Measurements from ENCODE around the gene MYG1.
A peak's percentile ranks its signal among the peaks of the same experiment; 100 is the strongest.

The MYG1 gene, protein sequence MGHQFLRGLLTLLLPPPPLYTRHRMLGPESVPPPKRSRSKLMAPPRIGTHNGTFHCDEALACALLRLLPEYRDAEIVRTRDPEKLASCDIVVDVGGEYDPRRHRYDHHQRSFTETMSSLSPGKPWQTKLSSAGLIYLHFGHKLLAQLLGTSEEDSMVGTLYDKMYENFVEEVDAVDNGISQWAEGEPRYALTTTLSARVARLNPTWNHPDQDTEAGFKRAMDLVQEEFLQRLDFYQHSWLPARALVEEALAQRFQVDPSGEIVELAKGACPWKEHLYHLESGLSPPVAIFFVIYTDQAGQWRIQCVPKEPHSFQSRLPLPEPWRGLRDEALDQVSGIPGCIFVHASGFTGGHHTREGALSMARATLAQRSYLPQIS

DNA sequence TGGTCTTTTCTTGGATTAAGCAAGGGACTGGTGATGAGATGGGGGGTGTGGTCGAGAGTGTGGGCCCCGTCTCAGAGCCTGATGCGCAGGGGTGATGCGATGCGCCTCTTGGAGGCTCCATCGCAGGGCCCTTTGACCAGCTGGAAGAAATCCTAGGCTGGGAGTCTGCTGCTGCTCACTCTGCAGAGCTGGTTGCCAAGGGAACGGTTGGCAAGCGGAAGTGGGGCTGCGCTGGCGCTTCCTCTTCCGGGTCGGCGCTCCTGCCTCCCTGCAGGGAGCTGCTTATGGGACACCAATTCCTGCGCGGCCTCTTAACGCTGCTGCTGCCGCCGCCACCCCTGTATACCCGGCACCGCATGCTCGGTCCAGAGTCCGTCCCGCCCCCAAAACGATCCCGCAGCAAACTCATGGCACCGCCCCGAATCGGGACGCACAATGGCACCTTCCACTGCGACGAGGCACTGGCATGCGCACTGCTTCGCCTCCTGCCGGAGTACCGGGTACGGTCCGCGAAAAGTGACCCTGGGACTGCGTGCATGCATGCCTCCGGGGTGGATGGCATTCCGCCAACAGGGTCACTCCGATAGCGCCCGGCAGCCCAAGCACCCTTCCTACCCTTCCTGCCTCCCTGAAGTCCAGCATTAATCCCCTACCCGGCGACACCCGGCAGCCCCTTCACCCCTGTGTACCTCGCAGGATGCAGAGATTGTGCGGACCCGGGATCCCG, at the start of gene MYG1:
Gene MYG1 (plus strand): TSS at position 242 of the 727 bp plus-strand sequence. CDS start 43 bp downstream, at position 285.
- Mint-ChIP-seq H3K27me3 (no peaks in the 10 kb centered on the region), H3K27ac (peak within 1 kb of the TSS; percentile 88), H3K36me3 (peaks cover 13% of the 10 kb centered on the region), H3K4me3 (peak within 1 kb of the TSS; percentile 92), H3K4me1 (peaks cover 30% of the 10 kb centered on the region), H3K9me3 (no peaks in the 10 kb centered on the region)
- ATAC-seq (ENCODE audit: low read depth) (peak; percentile 68), DNase-seq (ENCODE audit: low spot score in 2 of 2) (peak; percentile 68 to 75)

DNA sequence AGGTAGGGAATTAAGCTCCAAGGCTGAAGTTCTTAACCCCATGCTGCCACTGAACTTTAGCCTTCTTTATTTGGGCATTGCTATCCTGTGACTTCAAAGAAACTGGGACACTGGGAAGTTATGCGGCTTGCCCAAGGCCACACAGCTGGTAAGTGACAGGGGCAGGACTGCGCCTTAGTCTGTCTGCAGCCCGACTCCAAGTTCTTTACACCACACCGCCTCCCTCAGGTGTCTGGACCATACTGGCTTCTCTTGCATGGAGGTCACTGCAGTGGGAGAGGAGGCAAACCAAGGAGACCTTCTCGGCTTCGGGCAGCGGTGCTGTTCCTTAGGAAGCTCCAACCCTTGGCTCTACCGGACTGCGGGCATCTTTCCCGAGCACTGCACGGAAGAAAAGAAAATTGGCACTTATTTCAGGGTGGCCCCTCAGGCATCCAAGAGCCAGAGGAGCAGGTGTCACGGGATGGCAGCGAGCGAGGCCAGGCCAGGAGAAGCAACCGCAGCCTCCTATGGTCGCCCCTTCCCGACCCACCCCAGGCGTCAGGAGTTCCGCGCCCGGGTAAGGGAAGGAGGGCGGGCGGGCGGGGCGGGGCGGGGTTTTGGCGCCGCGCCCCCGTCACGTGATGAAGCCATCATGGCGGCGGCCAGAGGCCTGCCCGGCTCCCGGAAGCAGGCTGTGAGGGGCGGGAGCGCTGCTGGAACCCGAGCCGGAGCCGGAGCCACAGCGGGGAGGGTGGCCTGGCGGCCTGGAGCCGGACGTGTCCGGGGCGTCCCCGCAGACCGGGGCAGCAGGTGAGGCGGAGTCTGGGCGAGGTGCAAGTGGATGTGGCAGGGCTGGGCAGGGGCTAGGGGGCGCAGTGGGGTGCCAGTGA, 47.8 kb upstream of the MYG1 start:
- Mint-ChIP-seq H3K27me3 (no peaks in the 10 kb centered on the region), H3K4me1 (peaks cover 33% of the 10 kb centered on the region), H3K9me3 (no peaks in the 10 kb centered on the region), H3K27ac (peak overlapping the region; percentile 93), H3K4me3 (peak overlapping the region; percentile 97), H3K36me3 (peaks cover 5% of the 10 kb centered on the region)
- DNase-seq (ENCODE audit: low spot score in 2 of 2) = peak; percentile 59 to 72
- peak; percentile 78 for ATAC-seq (ENCODE audit: low read depth)

GRCh38 chr12:53252349-53252916, 47.1 kb upstream of the MYG1 start:
- ATAC-seq (ENCODE audit: low read depth) (no peak), DNase-seq (ENCODE audit: low spot score in 2 of 2) (no peak)
- H3K4me1 Mint-ChIP-seq = peaks cover 34% of the 10 kb centered on the region
- peak overlapping the region; percentile 93 for H3K27ac Mint-ChIP-seq
- no peaks in the 10 kb centered on the region for H3K27me3 Mint-ChIP-seq
- peaks cover 5% of the 10 kb centered on the region for H3K36me3 Mint-ChIP-seq
- H3K4me3 Mint-ChIP-seq = peak overlapping the region; percentile 97
- no peaks in the 10 kb centered on the region for H3K9me3 Mint-ChIP-seq

DNA sequence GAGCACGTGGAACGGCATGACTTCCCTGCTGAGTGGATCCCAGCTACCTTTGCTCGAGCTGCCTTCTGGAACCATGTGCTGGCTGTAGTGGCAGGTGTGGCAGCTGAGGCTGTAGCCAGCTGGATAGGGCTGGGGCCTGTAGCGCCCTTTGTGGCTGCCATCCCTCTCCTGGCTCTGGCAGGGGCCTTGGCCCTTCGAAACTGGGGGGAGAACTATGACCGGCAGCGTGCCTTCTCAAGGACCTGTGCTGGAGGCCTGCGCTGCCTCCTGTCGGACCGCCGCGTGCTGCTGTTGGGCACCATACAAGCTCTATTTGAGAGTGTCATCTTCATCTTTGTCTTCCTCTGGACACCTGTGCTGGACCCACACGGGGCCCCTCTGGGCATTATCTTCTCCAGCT, 46.2 kb upstream of the MYG1 start:
- H3K27ac Mint-ChIP-seq = peak overlapping the region; percentile 93
- ATAC-seq (ENCODE audit: low read depth) (no peak), DNase-seq (ENCODE audit: low spot score in 2 of 2) (no peak)
- peaks cover 38% of the 10 kb centered on the region for H3K4me1 Mint-ChIP-seq
- peaks cover 5% of the 10 kb centered on the region for H3K36me3 Mint-ChIP-seq
- H3K4me3 Mint-ChIP-seq = peak overlapping the region; percentile 97
- no peaks in the 10 kb centered on the region for H3K27me3 Mint-ChIP-seq
- H3K9me3 Mint-ChIP-seq = no peaks in the 10 kb centered on the region

DNA sequence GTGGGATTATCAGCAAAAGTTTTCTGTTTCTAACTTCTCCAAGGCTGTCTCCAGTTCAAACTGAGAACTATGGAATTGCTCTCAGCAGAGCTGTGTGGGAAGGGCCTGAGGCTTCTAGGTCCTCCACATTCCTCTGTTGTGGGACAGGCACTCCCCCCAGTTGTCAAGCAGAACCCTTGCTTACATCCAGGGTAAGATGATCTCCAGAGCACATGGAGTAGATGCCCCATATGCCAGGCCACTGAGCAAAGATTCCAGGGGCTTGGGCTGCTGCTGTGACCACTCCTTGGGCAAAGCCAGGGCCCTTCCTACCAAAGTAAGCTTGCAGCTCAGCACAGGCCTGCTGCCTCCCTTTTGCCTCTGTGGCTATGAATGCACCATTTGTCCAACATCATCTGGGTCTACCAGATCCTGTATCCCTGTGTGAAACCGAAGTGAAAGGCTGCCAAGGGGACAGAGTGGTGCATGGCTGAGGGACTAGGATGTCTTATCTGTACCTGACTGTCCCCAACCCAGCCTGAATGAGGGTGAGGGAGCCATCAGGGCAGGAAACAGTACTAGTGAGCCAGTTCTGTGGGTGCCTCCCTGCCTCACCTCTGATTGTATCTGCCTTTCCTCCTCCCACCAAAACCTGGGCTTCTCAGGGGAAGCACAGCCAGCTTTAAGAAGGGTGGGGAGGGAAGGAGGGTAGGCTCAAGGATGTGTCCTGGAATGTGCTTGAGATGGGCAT, 44.5 kb upstream of the MYG1 start:
- ATAC-seq (ENCODE audit: low read depth) = no peak
- no peaks in the 10 kb centered on the region for H3K27me3 Mint-ChIP-seq
- H3K27ac Mint-ChIP-seq = no peak overlapping the region
- no peak for DNase-seq (ENCODE audit: low spot score in 2 of 2)
- peaks cover 43% of the 10 kb centered on the region for H3K4me1 Mint-ChIP-seq
- H3K36me3 Mint-ChIP-seq = peaks cover 5% of the 10 kb centered on the region
- H3K9me3 Mint-ChIP-seq = no peaks in the 10 kb centered on the region
- no peak overlapping the region for H3K4me3 Mint-ChIP-seq

- Mint-ChIP-seq H3K27ac (peak overlapping the region; percentile 89), H3K4me3 (peak overlapping the region; percentile 34), H3K27me3 (no peaks in the 10 kb centered on the region), H3K4me1 (peaks cover 42% of the 10 kb centered on the region), H3K9me3 (no peaks in the 10 kb centered on the region), H3K36me3 (peaks cover 5% of the 10 kb centered on the region)
- ATAC-seq (ENCODE audit: low read depth) = peak; percentile 79
- DNase-seq (ENCODE audit: low spot score in 2 of 2) = peak in 1 of 2 donors; percentile 39
These were observed 43.5 kb upstream of the MYG1 start for GRCh38 chr12:53255996-53256395.

GRCh38 chr12:53258541-53259539, 40.7 kb upstream of the MYG1 start:
- Mint-ChIP-seq H3K27ac (peak overlapping the region; percentile 45), H3K4me3 (no peak overlapping the region), H3K27me3 (no peaks in the 10 kb centered on the region), H3K4me1 (peaks cover 21% of the 10 kb centered on the region), H3K36me3 (no peaks in the 10 kb centered on the region), H3K9me3 (no peaks in the 10 kb centered on the region)
- ATAC-seq (ENCODE audit: low read depth) (no peak), DNase-seq (ENCODE audit: low spot score in 2 of 2) (no peak)

GRCh38 chr12:53259891-53260290, 39.6 kb upstream of the MYG1 start:
- H3K36me3 Mint-ChIP-seq = no peaks in the 10 kb centered on the region
- no peak for ATAC-seq (ENCODE audit: low read depth)

GRCh38 chr12:53265783-53266182, 33.7 kb upstream of the MYG1 start:
- DNase-seq (ENCODE audit: low spot score in 2 of 2) = no peak
- Mint-ChIP-seq H3K4me3 (no peak overlapping the region), H3K9me3 (no peaks in the 10 kb centered on the region), H3K27ac (no peak overlapping the region), H3K27me3 (no peaks in the 10 kb centered on the region), H3K36me3 (no peaks in the 10 kb centered on the region), H3K4me1 (peaks cover 16% of the 10 kb centered on the region)
- ATAC-seq (ENCODE audit: low read depth) = no peak

More at GRCh38 chr12:53259891-53260290, 39.6 kb upstream of the MYG1 start:
- H3K4me1 Mint-ChIP-seq = peaks cover 21% of the 10 kb centered on the region
- no peaks in the 10 kb centered on the region for H3K9me3 Mint-ChIP-seq
- DNase-seq (ENCODE audit: low spot score in 2 of 2) = no peak
- no peak overlapping the region for H3K27ac Mint-ChIP-seq
- H3K4me3 Mint-ChIP-seq = no peak overlapping the region
- no peaks in the 10 kb centered on the region for H3K27me3 Mint-ChIP-seq

DNA sequence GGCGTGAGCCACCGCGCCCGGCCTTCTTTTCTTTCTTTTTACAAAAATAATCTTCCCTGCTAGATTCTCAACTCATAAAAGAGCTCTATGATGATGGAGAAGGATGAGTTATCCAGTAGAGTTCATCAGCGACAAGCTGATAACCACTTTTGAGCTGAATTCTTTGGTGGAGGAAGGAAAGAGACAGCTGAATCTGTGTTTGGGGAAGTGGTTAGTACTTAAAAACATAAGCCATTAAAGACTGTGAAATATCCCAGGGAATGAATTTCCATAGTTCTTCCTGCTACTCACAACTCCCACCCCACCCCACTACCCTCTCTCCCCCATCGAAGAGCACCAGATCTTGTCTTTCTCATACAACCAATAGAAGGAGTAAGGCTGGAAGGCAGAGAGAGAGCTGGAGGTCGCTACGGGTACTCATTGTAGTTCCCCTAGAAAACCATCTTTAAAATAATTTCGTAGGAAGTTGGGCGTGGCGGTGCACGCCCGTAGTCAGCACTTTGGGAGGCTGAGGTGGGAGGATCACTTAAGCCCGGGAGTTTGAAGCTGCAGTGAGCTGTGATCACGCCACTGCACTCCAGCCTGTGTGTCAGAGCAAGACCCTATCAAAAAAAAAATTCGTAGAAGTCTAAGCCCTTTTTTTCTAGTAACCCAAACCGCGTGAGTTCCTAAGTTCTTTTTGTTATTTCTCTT, 32.0 kb upstream of the MYG1 start:
- Mint-ChIP-seq H3K4me1 (peaks cover 16% of the 10 kb centered on the region), H3K27me3 (no peaks in the 10 kb centered on the region), H3K36me3 (no peaks in the 10 kb centered on the region), H3K4me3 (peak overlapping the region; percentile 98), H3K27ac (peak overlapping the region; percentile 95), H3K9me3 (no peaks in the 10 kb centered on the region)
- ATAC-seq (ENCODE audit: low read depth) (peak; percentile 20), DNase-seq (ENCODE audit: low spot score in 2 of 2) (no peak)

- H3K4me1 Mint-ChIP-seq = peaks cover 16% of the 10 kb centered on the region
- no peaks in the 10 kb centered on the region for H3K9me3 Mint-ChIP-seq
- DNase-seq (ENCODE audit: low spot score in 2 of 2) (peak; percentile 82 to 87), ATAC-seq (ENCODE audit: low read depth) (peak; percentile 88)
- H3K36me3 Mint-ChIP-seq = no peaks in the 10 kb centered on the region
- no peaks in the 10 kb centered on the region for H3K27me3 Mint-ChIP-seq
- peak within 1 kb of the TSS; percentile 98 for H3K4me3 Mint-ChIP-seq
- H3K27ac Mint-ChIP-seq = peak within 1 kb of the TSS; percentile 95
These were observed 31.4 kb upstream of the MYG1 start, which contains the start of gene ESPL1 for GRCh38 chr12:53267999-53268629. Gene ESPL1, plus strand, starts transcription at chr12:53268299. Its CDS starts 468 bp downstream, at chr12:53268767.

Measured in memory B cell (primary cell).